ENCODE measurements around the gene ACOT7.

- no peak for TF ChIP-seq CTCF (IDR thresholded peaks at IDR 0.05)
- TF ChIP-seq POLR2A (IDR thresholded peaks at IDR 0.05), result no peak
These were observed 154.3 kb downstream of the ACOT7 start for GRCh38 chr1:6239213-6239752.

Measured in testis (tissue), 2 donors.